Muscle layer of colon (tissue), 2 donors: ENCODE results near the gene WASHC2C.
"Not testable (repeated sequence)": the region's sequence is repeated elsewhere in the genome, so short reads cannot be mapped to it uniquely, and the experiment has no call there.

Source experiments
- H3K27ac ChIP-seq: one replicate; pipeline ENCODE4 v1.7.0; 2013; ENCODE audit warnings: low read depth, mild to moderate bottlenecking, low read length, moderate library complexity
- H3K27me3 ChIP-seq, 2 donors: one replicate each; pipeline ENCODE4 v1.7.0; 2013; ENCODE audit warnings: low read length in 2 of 2, mild to moderate bottlenecking in 2 of 2; ENCODE audit not compliant: insufficient read depth in 2 of 2, control insufficient read depth in 1 of 2
- H3K36me3 ChIP-seq: one replicate; pipeline ENCODE4 v1.7.0; 2013; ENCODE audit warnings: mild to moderate bottlenecking, low read length; ENCODE audit not compliant: insufficient read depth
- H3K4me1 ChIP-seq: one replicate; pipeline ENCODE4 v1.7.0; 2013; ENCODE audit warnings: mild to moderate bottlenecking, low read length; ENCODE audit not compliant: insufficient read depth
- H3K4me3 ChIP-seq, 2 donors: one replicate each; pipeline ENCODE4 v1.7.0; 2013; ENCODE audit warnings: low read length in 2 of 2, low read depth in 1 of 2, mild to moderate bottlenecking in 1 of 2, moderate library complexity in 1 of 2
- H3K9ac ChIP-seq: one replicate; pipeline ENCODE4 v1.7.0; 2013; ENCODE audit warnings: low read length
- H3K9me3 ChIP-seq: one replicate; pipeline ENCODE4 v1.7.0; 2013; ENCODE audit warnings: mild to moderate bottlenecking, low read length
- donor health status: abdominal sarcoma.
- donor health status: Adenocarcinoma of cecum.

The WASHC2C gene

GRCh38 chr10:45787212-45787741 is 60.2 kb downstream of the WASHC2C start:
- not testable (repeated sequence) for H3K4me1 ChIP-seq, H3K9me3 ChIP-seq, H3K4me3 ChIP-seq, H3K36me3 ChIP-seq, H3K27me3 ChIP-seq, H3K27ac ChIP-seq, H3K9ac ChIP-seq

DNA sequence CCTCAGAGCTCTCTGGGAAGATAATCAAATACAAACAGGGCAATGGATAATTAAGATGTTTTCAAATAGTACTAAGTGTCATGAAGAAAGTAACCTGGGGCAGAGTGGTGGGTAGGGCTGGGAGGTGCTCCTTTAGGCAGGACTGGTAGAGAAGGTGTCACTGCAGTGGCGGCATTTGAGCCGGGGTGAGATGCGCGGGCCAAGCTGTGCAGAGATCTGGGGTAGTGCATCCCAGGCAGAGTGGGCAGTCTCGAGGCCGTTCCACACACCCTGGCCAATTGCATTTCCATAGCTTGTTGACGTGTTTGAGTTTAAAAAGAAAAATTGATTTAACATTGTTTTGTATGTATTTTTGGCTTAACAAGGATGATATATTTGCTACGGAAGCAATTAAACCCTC is 62.9 kb downstream of the WASHC2C start:
- not testable (repeated sequence) for H3K4me3 ChIP-seq, H3K27me3 ChIP-seq, H3K4me1 ChIP-seq, H3K27ac ChIP-seq, H3K9me3 ChIP-seq, H3K9ac ChIP-seq, H3K36me3 ChIP-seq

DNA sequence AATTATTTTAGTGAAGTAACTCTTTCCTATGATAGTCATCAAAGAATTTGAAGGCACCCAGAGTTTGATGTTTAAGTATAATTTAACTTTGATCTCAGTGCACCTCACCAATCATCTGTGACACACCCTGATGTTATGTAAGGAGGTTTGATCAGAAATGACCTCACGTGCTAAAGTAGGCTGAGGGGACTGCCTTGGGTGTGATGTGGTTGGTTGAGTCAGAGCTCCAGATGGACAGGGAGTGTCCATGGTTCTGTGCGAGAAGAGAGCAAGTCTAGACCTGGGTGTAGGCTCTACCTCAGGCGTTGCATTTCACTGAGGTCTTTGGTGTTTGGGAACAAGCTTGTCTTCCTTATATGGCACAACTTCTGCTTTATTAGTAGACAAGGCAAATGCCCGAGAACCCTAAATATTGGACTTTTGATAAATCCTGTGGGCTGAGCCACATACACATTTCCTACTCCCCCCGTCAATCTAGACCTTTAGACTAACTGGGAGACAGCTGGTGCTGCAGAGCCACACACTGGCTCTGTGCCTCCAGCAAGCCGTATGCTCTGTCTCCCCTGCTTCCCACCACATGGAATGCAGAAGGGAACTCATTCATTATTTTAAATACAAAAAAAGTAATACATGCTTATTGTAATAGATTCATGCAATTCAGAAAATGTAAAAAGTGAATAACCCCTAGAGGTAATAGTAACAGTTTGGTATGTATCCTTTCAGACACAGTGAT is 63.8 kb downstream of the WASHC2C start:
- not testable (repeated sequence) for H3K4me1 ChIP-seq, H3K27me3 ChIP-seq, H3K27ac ChIP-seq, H3K36me3 ChIP-seq, H3K4me3 ChIP-seq, H3K9me3 ChIP-seq, H3K9ac ChIP-seq

DNA sequence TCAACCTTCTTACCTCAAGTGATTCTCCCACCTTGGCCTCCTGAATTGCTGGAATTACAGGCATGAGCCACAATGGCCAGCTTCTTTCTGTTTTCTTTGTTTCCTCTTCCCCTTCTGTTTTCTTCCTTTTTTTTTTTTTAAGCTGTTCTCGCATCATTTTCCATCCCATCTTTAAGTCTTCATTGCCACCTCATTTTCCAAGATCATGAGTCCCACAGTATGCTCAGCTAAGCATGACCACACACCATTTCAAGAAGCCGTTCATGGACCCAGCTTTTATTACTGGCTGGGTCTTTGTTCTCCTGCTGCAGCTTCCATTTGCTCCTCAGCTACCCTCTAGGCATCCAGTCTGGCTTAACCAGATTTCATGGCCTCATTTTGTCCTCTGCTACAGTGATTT is 67.7 kb downstream of the WASHC2C start:
- H3K9me3 ChIP-seq, H3K27me3 ChIP-seq, H3K27ac ChIP-seq: not testable (repeated sequence)

DNA sequence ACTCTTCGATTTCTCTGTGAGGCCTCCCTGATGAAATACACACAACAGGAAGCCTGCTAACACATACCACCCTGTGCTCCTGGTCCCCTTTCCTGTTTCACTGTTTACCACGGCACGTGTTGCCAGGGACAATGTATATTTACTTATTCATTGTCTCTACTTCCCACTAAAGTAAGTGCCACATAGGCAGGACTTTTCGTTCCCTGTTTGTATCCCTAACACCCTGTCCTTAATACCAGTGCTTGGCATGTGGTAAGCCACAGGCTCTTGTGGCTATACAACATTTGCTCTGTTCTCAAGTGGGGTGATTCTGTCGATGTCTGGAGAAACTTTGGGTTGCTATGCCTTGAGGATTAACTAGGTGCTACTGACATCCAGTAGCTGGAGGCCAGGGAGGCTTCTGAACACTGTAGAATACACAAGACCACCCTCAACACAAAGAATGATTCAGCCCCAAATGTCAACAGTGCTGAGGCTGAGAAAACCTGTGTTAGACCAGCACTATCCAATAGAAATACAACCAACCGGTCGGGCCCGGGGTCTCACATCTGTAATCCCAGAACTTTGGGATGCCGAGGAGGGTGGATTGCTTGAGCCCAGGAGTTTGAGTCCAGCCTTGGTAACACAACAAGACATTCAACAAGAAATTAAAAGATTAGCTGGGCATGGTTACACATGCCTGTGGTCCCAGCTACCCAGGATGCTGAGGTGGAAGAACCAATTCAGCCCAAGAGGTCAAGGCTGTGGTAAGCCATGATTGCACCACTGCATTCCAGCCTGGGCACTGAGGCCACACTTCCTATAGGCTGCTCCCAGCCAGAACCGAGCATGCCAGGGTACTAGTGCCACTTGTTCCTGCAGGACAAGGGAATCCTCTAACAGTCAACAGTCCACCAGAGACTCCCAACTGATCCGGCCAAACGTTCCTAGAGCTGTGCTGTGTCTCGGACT is 76.3 kb downstream of the WASHC2C start:
- H3K9me3 ChIP-seq, H3K9ac ChIP-seq, H3K27me3 ChIP-seq, H3K36me3 ChIP-seq, H3K4me3 ChIP-seq, H3K4me1 ChIP-seq, H3K27ac ChIP-seq: not testable (repeated sequence)

More for the DNA sequence above, 67.7 kb downstream of the WASHC2C start:
- not testable (repeated sequence) for H3K4me3 ChIP-seq, H3K9ac ChIP-seq, H3K36me3 ChIP-seq, H3K4me1 ChIP-seq

- not testable (repeated sequence) for H3K4me3 ChIP-seq, H3K27ac ChIP-seq, H3K9ac ChIP-seq, H3K4me1 ChIP-seq, H3K36me3 ChIP-seq, H3K27me3 ChIP-seq, H3K9me3 ChIP-seq
Observed at GRCh38 chr10:45804996-45805395, 77.9 kb downstream of the WASHC2C start.

- no peaks in the 10 kb centered on the region for H3K4me1 ChIP-seq
- H3K9me3 ChIP-seq: no peaks in the 10 kb centered on the region
- H3K27ac ChIP-seq: no peak overlapping the region
- H3K27me3 ChIP-seq: no peaks in the 10 kb centered on the region
- H3K4me3 ChIP-seq: no peak overlapping the region
- H3K9ac ChIP-seq: no peak overlapping the region
- H3K36me3 ChIP-seq: no peaks in the 10 kb centered on the region
Observed at GRCh38 chr10:45809837-45810236, 82.8 kb downstream of the WASHC2C start.

- no peaks in the 10 kb centered on the region for H3K27me3 ChIP-seq
- no peaks in the 10 kb centered on the region for H3K9me3 ChIP-seq
- H3K27ac ChIP-seq: no peak overlapping the region
- no peak overlapping the region for H3K9ac ChIP-seq
- no peaks in the 10 kb centered on the region for H3K4me1 ChIP-seq
- H3K36me3 ChIP-seq: no peaks in the 10 kb centered on the region
- no peak overlapping the region for H3K4me3 ChIP-seq
Observed at GRCh38 chr10:45811075-45811474, 84.0 kb downstream of the WASHC2C start.

DNA sequence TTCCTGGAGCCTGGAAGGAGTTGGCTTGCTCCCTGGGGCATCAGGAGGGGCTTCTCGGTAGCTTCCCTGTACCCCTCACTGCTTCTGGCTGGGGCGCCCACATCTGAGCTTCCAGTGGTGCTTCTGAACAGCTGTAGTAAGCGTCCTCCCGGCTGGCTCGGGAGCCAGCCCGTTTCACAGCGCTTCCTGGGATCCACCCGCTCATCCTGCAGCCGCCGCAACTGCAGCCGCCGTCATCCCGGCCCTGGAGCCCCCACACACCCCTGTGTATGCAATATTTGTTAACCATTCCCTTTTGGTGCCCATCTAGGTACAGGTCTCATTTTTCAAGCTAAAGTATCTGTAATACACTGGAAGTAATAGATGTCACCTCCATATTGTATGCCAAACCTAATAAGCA is 85.9 kb downstream of the WASHC2C start:
- H3K4me3 ChIP-seq, H3K9ac ChIP-seq, H3K27ac ChIP-seq, H3K27me3 ChIP-seq, H3K9me3 ChIP-seq, H3K36me3 ChIP-seq, H3K4me1 ChIP-seq: not testable (repeated sequence)

DNA sequence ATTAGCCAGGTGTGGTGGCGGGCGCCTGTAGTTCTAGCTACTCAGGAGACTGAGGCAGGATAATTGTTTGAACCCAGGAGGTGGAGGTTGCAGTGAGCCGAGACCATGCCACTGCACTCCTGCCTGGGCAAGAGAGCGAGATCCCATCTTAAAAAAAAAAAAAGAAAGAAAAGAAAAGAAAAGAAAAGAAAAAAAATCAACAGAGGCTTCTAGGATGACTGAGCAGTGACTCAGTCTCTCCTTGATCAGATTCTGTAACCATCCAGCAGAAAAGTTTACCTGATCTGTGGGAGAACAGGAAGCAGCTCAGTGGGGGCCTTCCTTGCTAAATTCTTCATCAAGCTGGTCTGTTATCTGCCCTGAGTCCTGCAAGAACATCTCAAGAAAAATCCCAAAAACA is 87.1 kb downstream of the WASHC2C start:
- not testable (repeated sequence) for H3K27ac ChIP-seq, H3K27me3 ChIP-seq, H3K36me3 ChIP-seq, H3K9me3 ChIP-seq, H3K4me3 ChIP-seq, H3K9ac ChIP-seq, H3K4me1 ChIP-seq

DNA sequence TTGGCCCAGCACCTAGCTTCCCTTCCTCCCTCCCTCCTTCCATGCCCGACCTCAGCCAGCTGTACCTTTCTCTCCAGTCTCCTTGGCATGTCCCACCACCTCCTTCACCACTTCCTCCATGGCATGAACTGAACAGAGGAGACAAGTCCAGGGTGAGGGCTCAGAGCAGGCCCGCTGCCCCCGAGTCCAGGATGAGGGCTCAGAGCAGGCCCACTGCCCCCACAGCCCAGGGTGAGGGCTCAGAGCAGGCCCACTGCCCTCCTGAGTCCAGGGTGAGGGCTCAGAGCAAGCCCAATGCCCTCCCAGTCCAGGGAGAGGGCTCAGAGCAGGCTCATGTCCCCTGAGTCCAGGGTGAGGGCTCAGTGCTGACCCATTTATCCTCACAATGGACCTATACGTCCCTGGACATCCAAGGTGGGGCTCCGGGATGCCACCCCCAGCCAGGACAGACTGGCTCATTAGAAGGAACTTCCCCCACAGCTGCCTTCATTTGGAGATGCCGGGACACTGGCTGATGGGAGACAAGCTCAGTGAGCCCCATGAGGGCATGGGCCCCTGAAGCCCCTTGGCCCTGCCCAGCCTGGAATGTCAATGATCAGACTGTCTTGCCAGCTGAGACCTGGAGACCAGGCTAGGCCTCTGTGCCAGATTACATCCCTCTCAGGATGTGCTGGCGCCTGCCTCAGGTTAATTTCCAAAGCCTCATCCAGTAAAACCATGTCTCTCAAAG is 90.2 kb downstream of the WASHC2C start:
- Histone ChIP-seq H3K9me3 (no peaks in the 10 kb centered on the region), H3K4me1 (no peaks in the 10 kb centered on the region), H3K27ac (no peak overlapping the region), H3K9ac (no peak overlapping the region), H3K4me3 (no peak overlapping the region), H3K27me3 (no peaks in the 10 kb centered on the region), H3K36me3 (no peaks in the 10 kb centered on the region)
